NCI-H187 (cell line): ENCODE results near the gene NIN.

Experiments used
- DNase-seq, 2 experiments: peaks; one replicate each; lab custom pipeline; 2025; lab: John Stamatoyannopoulos, UW

NIN gene

GRCh38 chr14:50830932-50831725 lies at the start of gene NIN:
Gene NIN, minus strand, starts transcription at chr14:50831162. Its CDS starts 9,106 bp downstream, at chr14:50822056.
- DNase-seq: peak; percentile 56 to 79

GRCh38 chr14:50875359-50876070 lies 44.6 kb upstream of the NIN start:
- no peak for DNase-seq

- no peak for DNase-seq
Observed at GRCh38 chr14:50874757-50875156, 43.8 kb upstream of the NIN start.

GRCh38 chr14:50871914-50872732 lies 41.2 kb upstream of the NIN start, which contains the start of gene ABHD12B:
Gene ABHD12B, plus strand, starts transcription at chr14:50872053. Its CDS starts 122 bp downstream, at chr14:50872175.
- no peak for DNase-seq

GRCh38 chr14:50871228-50871627 lies 40.3 kb upstream of the NIN start:
- DNase-seq: no peak

- DNase-seq: no peak
Observed at GRCh38 chr14:50865391-50866076, 34.6 kb upstream of the NIN start.

GRCh38 chr14:50864946-50865345 lies 34.0 kb upstream of the NIN start:
- DNase-seq: no peak

- no peak for DNase-seq
Observed at GRCh38 chr14:50864237-50864636, 33.3 kb upstream of the NIN start.

- DNase-seq: no peak
Observed at GRCh38 chr14:50862036-50862570, 31.1 kb upstream of the NIN start.

- DNase-seq: peak; percentile 81 to 88
Observed at GRCh38 chr14:50860478-50861086, 29.6 kb upstream of the NIN start.

GRCh38 chr14:50859296-50859624 lies 28.3 kb upstream of the NIN start:
- DNase-seq: no peak

GRCh38 chr14:50856660-50857059 lies 25.7 kb upstream of the NIN start:
- DNase-seq: no peak

GRCh38 chr14:50855558-50855957 lies 24.6 kb upstream of the NIN start:
- DNase-seq: no peak

GRCh38 chr14:50854521-50854920 lies 23.6 kb upstream of the NIN start:
- no peak for DNase-seq

- no peak for DNase-seq
Observed at GRCh38 chr14:50853891-50854290, 22.9 kb upstream of the NIN start.

- DNase-seq: no peak
Observed at GRCh38 chr14:50846226-50846880, 15.4 kb upstream of the NIN start.

- DNase-seq: no peak
Observed at GRCh38 chr14:50845166-50845565, 14.2 kb upstream of the NIN start.

- no peak for DNase-seq
Observed at GRCh38 chr14:50844391-50844790, 13.4 kb upstream of the NIN start.

GRCh38 chr14:50839691-50840090 lies 8.7 kb upstream of the NIN start:
- no peak for DNase-seq

GRCh38 chr14:50839048-50839447 lies 8.1 kb upstream of the NIN start:
- no peak for DNase-seq
